Body of pancreas (tissue), 4 donors: ENCODE results near the gene ALKAL2. TPM values are rescaled to one million over a fixed set of nuclear protein-coding genes. Genes with fewer than 3 reads are reported as not detected.
A peak's percentile ranks its signal among the peaks of the same experiment; 100 is the strongest.

Source experiments
- ATAC-seq: fragments of 150-250 bp; one replicate; pipeline ENCODE4 v1.9.1; 2016
- DNase-seq, 4 donors: peaks; one replicate each; pipeline ENCODE4 v3.0.0-alpha.2; 2019
- H3K27ac ChIP-seq, 4 donors: fragments of 200-600 bp; sonication (generic); 1 replicate in 3 of 4; 2 replicates in 1 of 4; pipeline versions ENCODE4 v1.5.1 to v1.6.1; 2016 to 2019; ENCODE audit warnings: mild to moderate bottlenecking in 1 of 4, mixed read lengths in 1 of 4, moderate library complexity in 1 of 4
- H3K27me3 ChIP-seq, 2 donors: fragments of 200-600 bp; sonication (generic); one replicate each; pipeline ENCODE4 v1.6.0; 2016; ENCODE audit warnings: mild to moderate bottlenecking in 1 of 2
- H3K36me3 ChIP-seq, 2 donors: fragments of 200-600 bp; sonication (generic); replicated peaks in 1 of 2; 2 replicates each; pipeline ENCODE4 v1.5.1; 2016; ENCODE audit warnings: low read depth in 2 of 2; ENCODE audit not compliant: insufficient read depth in 1 of 2
- H3K4me1 ChIP-seq: fragments of 200-600 bp; sonication (generic); one replicate; pipeline ENCODE4 v1.6.0; 2016
- H3K4me3 ChIP-seq, 2 donors: fragments of 200-600 bp; sonication (generic); 1 replicate in 1 of 2; 2 replicates in 1 of 2; pipeline ENCODE4 v1.5.1; 2016 to 2019
- H3K9me3 ChIP-seq, 3 donors: fragments of 200-600 bp; sonication (generic); 1 replicate in 2 of 3; 2 replicates in 1 of 3; pipeline ENCODE4 v1.5.1; 2016
- CTCF ChIP-seq, 7 experiments: fragments of 450-650 bp in 4 of 7; fragments of 200-600 bp in 3 of 7; sonication (generic) in 3 of 7; IDR thresholded peaks; one replicate each; pipeline ENCODE4 v1.5.1; 2016 to 2019; ENCODE audit warnings: antibody characterized with exemption in 7 of 7
- POLR2A ChIP-seq, 3 donors: fragments of 450-650 bp; IDR thresholded peaks; one replicate each; pipeline ENCODE4 v1.6.1; 2016; ENCODE audit warnings: antibody characterized with exemption in 3 of 3, mild to moderate bottlenecking in 2 of 3
- WGBS, 2 donors: methylation state at CpG; one replicate each; pipeline ENCODE4 v1.1.5; 2017; 5-methylcytosine and 5-hydroxymethylcytosine counted together
- intact Hi-C: fragments of 100-400 bp; cut with DNase I; formaldehyde crosslinking; loops from one replicate; pipeline ENCODE4 v1.15.1; 2023
- total RNA-seq, 2 donors: library from RNA; depleted of rRNA; stranded (reverse); fragments of >200 nt; gene quantifications; one replicate each; pipeline ENCODE4 v1.1.0, GENCODE V29; 2016

Gene ALKAL2
- total RNA-seq, 2 donors from 2014 or later: 56.6 to 104 TPM

DNA sequence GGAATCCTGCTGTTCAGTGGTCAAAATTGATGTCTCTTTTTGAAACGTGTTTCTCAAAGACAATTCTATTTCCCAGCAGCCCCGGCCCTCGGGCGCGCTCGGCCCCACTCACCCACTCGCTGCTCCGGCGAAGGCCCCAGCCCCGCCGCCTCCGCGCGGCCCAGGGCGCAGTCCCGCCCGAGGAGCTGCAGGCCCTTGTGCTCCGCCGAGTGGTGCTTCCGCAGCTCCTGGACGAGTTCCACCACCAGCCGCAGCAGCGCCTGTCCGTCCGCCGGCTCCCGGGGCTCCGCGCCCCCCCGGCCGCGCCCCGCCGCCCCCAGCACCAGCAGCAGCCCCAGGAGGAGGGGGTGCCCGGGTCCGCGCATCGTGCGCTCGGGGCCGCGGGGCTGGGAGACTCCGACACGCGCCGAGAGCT, 413 bp downstream of the ALKAL2 start:
- ATAC-seq (peak; percentile 14), DNase-seq (peak in 2 of 4 donors; percentile 36 to 53)
- Histone ChIP-seq H3K4me1 (peaks cover 43% of the 10 kb centered on the region), H3K4me3 (peak overlapping the region; percentile 16 to 33), H3K27ac (peak overlapping the region; percentile 57 to 92 (median 90)), H3K36me3 (no peaks in the 10 kb centered on the region), H3K27me3 (no peaks in the 10 kb centered on the region), H3K9me3 (no peaks in the 10 kb centered on the region)
- TF ChIP-seq POLR2A (IDR thresholded peaks at IDR 0.05): no peak
- no peak for TF ChIP-seq CTCF (IDR thresholded peaks at IDR 0.05)
- intact Hi-C loops: loop anchor here (5.0 kb wide), 1 partner anchor 115 kb away; no protein-coding TSS in a partner anchor
- 6 to 19% methylated on average over 19 to 46 of the region's 46 CpGs for WGBS, 2 donors

DNA sequence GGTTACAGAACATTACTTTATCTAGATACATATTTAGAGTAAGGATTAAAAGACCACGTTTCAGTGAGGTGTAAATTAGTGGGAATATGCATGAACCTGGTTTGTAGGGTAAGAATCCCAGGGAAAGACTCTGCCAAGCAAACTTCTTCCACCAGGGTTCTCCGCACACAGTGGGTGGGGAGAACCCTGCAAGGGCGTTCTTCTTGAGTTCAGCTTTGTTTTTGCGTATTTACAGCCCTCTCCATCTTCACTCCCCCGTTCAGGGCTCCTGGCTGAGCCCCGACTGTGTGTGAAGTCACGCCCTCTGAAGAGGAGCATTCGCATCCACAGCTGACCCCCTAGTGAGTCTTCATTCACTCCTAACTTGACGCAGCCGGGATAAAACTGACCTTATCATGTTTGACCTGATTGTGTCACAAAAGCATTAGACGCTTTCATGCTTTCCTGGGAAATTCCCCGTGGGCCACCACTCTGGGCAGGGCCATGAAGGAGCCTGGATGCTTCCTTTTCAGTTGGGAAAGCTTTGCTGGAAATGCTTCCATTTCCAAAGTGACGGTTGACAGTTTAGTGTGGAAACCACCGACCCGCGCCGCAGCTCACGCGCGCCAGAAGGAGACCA, 1.0 kb downstream of the ALKAL2 start:
- Histone ChIP-seq H3K4me3 (peak overlapping the region in 1 of 2 donors; percentile 16), H3K27ac (peak overlapping the region; percentile 46 to 92 (median 90)), H3K9me3 (no peaks in the 10 kb centered on the region), H3K36me3 (peaks cover 0 to 2% of the 10 kb centered on the region in 2 donors), H3K4me1 (peaks cover 49% of the 10 kb centered on the region), H3K27me3 (no peaks in the 10 kb centered on the region)
- peak; percentile 42 to 60 (median 48) for DNase-seq
- WGBS, 2 donors: 33 to 39% methylated on average over 20 of the region's 20 CpGs
- intact Hi-C loops: loop anchor here (5.0 kb wide), 1 partner anchor 115 kb away; no protein-coding TSS in a partner anchor
- TF ChIP-seq CTCF (IDR thresholded peaks at IDR 0.05) (no peak), POLR2A (IDR thresholded peaks at IDR 0.05) (peak in 2 of 3 donors; percentile 66 to 71)
- peak; percentile 39 for ATAC-seq

DNA sequence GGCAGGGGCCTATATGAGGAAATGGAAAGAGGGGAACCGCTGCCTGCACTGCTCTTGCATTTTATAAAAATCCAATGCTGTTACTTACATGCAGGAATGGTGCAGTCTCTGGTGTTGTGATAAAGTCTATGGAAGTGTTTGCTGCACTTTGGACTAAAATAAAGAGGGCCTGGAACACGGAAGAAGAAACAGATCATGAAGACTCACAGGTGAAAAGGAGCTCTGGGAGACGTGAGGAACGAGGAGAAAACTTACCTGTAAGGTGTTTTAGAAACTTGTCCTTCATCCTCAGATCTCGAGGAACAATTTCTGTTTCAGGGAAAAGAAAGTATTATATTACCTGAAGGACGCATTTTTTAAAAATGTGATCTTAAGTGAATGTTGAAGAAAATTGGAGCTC, 1.9 kb downstream of the ALKAL2 start:
- ATAC-seq: no peak
- intact Hi-C loops: loop anchor here (5.0 kb wide), 1 partner anchor 114 kb away; no protein-coding TSS in a partner anchor

DNA sequence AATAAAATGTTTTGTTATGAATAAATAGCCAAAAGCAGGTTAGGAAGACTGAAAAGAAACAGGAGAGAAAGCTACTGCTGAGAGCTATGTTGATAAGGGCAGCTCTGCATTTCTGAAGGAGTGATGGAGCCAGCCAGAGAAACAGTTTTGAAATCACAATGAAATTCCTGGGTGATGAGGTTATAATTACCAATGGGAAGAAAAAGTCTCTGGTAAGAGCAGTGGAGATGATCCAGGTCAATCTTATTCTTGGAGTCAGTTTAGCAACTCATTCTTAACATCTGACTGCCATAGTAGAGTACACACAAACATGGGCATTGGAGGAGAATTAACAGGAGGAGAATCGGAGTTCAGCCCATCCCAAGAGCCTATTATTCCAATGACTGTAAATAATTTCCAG, 2.4 kb downstream of the ALKAL2 start:
- Histone ChIP-seq H3K27me3 (no peaks in the 10 kb centered on the region), H3K4me1 (peaks cover 63% of the 10 kb centered on the region), H3K4me3 (no peak overlapping the region), H3K27ac (peak overlapping the region; percentile 26 to 92 (median 90)), H3K9me3 (no peaks in the 10 kb centered on the region), H3K36me3 (peaks cover 0 to 2% of the 10 kb centered on the region in 2 donors)
- intact Hi-C loops: loop anchor here (5.0 kb wide), 1 partner anchor 113 kb away; no protein-coding TSS in a partner anchor
- 63 to 67% methylated on average over 1 of the region's 1 CpG for WGBS, 2 donors
- ATAC-seq (no peak), DNase-seq (no peak)
- TF ChIP-seq CTCF (IDR thresholded peaks at IDR 0.05): no peak
- no peak for TF ChIP-seq POLR2A (IDR thresholded peaks at IDR 0.05)

More for the DNA sequence above, 1.9 kb downstream of the ALKAL2 start:
- Histone ChIP-seq H3K27ac (peak overlapping the region in 3 of 4 donors; percentile 90 to 92 (median 91)), H3K36me3 (peaks cover 0 to 2% of the 10 kb centered on the region in 2 donors), H3K4me3 (no peak overlapping the region), H3K27me3 (no peaks in the 10 kb centered on the region), H3K9me3 (no peaks in the 10 kb centered on the region), H3K4me1 (peaks cover 58% of the 10 kb centered on the region)
- WGBS, 2 donors: 55 to 59% methylated on average over 6 of the region's 6 CpGs
- no peak for TF ChIP-seq CTCF (IDR thresholded peaks at IDR 0.05)
- TF ChIP-seq POLR2A (IDR thresholded peaks at IDR 0.05): no peak
- DNase-seq: no peak
